ENCODE measurements around the gene GRAP2. TPM values are rescaled to one million over a fixed set of nuclear protein-coding genes. Genes with fewer than 3 reads are reported as not detected.
"Not testable (repeated sequence)": the region's sequence is repeated elsewhere in the genome, so short reads cannot be mapped to it uniquely, and the experiment has no call there.

The GRAP2 gene
- total RNA-seq, result 1.1 TPM

DNA sequence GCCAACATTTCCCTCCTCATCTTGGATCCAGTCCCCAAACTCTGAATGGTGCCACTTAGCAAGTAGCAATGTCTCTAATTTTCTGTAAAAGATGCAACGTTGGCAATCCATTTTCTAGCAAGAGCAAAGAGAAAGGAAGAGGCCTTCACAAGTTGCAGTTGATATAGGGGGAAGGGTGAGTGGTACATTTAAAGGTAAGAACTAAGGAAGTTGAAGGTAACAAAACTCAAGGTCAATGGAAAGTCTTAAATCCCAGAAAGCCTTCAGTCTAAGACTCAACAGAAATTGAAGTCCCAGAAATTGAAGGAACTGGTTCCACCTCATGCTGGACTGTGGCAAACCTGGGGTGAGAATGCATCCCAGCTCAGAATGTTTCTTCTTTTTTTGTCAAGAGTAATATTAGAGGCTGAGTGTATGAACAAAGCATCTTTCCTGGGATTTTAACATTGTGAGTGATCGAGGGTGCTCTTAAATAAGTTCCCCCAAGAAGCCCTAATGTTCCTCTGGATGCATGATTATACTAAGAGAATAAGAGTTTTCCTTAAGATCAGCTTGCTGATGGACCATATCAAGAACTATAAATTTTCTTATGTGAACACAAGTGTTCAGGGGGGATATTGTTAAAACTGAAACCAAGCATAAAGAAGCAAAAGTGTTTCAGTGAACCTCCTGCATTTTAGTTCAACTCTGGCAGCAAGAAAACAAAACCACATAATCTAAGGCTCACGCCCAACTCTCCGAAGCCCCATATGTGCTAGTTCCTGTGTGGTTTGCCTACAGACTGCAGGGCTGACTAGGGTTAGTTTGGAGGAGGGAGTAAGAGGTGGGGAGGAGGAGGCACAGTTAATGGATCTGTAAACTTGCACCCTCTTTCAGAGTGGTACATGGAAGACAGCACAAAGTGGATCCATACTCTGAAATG lies at the start of gene GRAP2:
GRAP2 (plus strand) TSS at position 779 of the 922 bp plus-strand sequence. CDS start 46,023 bp downstream, outside the sequence.
- DNase-seq (ENCODE audit: low read depth in 2 of 3, low spot score in 2 of 3), result peak in 2 of 3 donors; percentile 27 to 78

DNA sequence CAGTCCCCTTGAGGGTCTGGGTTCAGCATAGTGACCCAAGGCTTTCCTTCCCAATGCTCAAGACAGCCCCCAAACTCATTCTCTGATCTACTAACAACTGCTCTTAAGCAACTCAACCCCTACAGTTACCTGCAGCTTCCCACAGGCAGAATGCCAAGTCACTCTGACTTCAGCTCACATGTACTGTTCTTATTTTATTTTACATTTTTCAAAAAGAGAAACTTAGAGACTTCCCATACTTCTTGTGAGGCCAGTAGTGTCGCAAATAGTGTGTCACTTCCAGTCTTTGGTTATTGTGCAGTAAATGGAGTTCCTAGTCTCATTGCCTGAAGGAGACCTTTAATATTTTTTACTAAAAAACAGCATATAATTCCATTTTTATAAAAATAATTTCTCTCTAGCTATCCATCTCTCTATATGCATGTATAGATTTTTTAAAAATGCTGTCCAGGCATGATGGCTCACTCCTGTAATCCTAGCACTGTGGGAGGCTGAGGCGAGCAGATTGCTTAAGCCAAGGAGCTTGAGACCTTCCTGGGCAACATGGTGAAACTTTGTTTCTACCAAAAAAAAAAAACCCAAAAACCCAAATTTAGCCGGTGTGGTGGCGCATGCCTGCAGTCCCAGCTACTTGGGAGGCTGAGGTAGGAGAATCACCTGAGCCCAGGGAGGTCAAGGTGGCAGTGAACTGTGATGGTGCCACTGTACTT lies 49.1 kb upstream of the GRAP2 start:
- peak in 1 of 3 donors; percentile 8 for DNase-seq (ENCODE audit: low read depth in 2 of 3, low spot score in 2 of 3)

GRCh38 chr22:39852799-39853198 lies 48.1 kb upstream of the GRAP2 start:
- no peak for DNase-seq (ENCODE audit: low read depth in 2 of 3, low spot score in 2 of 3)

- DNase-seq (ENCODE audit: low read depth in 2 of 3, low spot score in 2 of 3), result no peak
Observed at GRCh38 chr22:39856588-39856987, 44.3 kb upstream of the GRAP2 start.

GRCh38 chr22:39859903-39860588 lies 40.8 kb upstream of the GRAP2 start:
- DNase-seq (ENCODE audit: low read depth in 2 of 3, low spot score in 2 of 3), result no peak

DNA sequence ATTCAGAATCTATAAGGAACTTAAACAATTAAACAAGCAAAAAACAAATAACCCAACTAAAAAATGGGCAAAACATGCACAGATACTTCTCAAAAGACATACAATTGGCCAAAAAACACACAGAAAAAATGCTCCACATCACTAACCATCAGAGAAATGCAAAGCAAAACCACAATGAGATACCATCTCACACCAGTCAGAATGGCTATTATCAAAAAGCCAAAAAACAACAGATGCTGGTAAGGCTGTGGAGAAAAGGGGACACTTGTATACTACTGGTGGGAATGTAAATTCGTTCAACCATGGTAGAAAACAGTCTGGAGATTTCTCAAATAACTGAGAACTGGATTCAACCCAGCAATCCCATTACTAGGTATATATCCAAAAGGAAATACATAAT lies 32.1 kb upstream of the GRAP2 start:
- no peak for DNase-seq (ENCODE audit: low read depth in 2 of 3, low spot score in 2 of 3)

DNA sequence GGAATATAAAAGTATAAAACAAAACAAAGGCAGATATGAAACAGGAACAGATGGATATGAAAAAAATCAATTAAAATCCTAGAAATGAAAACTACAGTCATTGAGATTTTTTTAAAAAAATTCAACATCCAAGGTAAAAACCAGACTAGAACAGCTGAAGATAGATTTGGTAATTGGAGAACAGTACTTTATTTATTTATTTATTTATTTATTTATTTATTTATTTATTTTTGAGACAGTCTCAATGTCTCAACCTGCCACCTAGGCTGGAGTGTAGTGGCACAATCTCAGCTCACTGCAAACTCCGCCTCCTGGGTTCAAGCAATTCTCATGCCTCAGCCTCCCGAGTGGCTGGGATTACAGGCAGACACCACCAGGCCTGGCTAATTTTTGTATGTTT lies 31.1 kb upstream of the GRAP2 start:
- not testable (repeated sequence) for DNase-seq (ENCODE audit: low read depth in 2 of 3, low spot score in 2 of 3)

DNA sequence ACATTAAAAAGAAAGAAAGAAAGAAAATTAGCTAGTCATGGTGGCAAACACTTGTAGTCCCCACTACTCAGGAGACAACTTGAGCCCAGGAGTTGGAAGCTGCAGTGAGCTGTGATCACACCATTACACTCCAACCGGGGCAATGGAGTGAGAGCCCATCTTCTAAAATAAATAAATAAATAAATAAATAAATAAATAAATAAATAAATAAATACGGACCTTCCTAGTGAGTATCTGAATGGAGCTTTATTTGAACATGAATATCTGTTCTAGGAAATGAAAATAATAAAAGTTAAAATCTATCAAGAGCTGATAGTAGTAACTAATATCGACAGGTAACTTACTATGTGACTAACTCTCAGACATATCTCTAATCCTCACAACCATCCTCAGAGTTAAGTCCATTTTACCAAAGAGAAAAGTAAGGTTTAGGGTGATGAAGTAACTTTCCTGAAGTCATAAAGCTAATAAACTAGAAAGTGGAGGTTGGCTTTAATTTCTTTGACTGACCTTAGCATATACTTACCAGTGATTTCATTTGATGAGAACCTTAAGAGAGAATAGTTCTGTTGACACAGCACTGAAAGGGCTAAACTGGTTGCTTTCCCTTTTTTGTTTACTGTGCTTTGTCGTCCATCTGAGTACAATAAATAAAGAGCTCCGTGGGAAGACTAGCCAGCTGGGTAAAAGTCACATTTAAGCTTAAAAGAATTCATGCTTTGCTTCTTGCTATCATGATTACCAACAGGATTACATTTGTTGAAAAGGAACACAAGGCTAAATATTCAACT lies 29.7 kb upstream of the GRAP2 start:
- no peak for DNase-seq (ENCODE audit: low read depth in 2 of 3, low spot score in 2 of 3)

DNA sequence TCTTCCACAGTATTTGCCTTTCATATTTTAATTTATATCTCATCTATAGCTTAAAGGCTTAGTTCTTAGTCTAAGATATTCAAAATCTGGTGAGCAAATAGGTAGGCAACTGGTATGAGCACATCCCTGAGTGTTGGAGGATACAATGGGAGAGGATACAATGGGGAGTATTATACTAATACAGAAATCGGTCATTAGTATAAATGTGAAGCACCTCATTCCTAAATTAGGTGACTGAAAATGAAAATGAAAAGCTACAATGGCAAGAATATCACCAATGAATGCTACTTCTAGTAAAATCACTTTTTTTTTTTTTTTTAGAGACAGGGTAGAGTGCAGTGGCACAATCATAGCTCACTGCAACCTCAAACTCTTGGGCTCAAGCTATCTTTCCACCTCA lies 28.3 kb upstream of the GRAP2 start:
- DNase-seq (ENCODE audit: low read depth in 2 of 3, low spot score in 2 of 3), result no peak

DNA sequence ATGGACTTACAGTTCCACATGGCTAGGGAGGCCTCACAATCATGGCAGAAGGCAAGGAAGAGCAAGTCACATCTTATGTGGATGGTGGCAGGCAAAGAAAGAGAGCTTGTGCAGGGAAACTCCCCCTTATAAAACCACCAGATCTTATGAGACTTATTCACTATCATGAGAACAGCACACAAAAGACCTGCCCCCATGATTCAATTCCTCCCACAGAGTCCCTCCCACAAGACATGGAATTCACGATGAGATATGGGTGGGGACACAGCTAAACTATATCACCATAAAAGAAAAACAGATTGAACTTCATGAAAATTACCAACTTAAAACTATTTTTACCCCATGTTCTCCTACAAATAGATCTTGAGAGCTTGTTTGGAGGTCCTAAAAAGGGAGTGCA lies 26.9 kb upstream of the GRAP2 start:
- DNase-seq (ENCODE audit: low read depth in 2 of 3, low spot score in 2 of 3), result no peak

- peak in 1 of 3 donors; percentile 9 for DNase-seq (ENCODE audit: low read depth in 2 of 3, low spot score in 2 of 3)
Observed at GRCh38 chr22:39875176-39875885, 25.6 kb upstream of the GRAP2 start.

- DNase-seq (ENCODE audit: low read depth in 2 of 3, low spot score in 2 of 3), result no peak
Observed at GRCh38 chr22:39877079-39877845, 23.6 kb upstream of the GRAP2 start.

GRCh38 chr22:39880722-39881121 lies 20.2 kb upstream of the GRAP2 start:
- no peak for DNase-seq (ENCODE audit: low read depth in 2 of 3, low spot score in 2 of 3)

DNA sequence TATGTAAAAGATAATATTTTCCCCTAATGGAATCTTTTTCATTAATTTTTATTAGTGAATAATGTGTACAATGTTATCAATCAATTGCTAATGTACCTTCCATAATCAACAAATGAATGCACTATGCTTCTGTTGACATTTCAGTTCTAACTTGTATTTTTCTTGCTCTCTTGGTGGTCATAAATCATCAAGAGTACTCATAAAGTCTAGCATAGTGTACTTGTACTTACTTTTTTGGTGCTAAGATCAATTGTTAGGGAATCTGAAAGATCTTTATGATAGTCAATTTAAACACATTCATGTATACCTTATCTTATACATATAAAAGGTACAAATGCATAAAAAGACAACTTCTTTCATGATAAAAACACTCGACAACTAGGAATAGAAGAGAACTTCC lies 17.8 kb upstream of the GRAP2 start:
- DNase-seq (ENCODE audit: low read depth in 2 of 3, low spot score in 2 of 3), result no peak

GRCh38 chr22:39889924-39890323 lies 11.0 kb upstream of the GRAP2 start:
- not testable (repeated sequence) for DNase-seq (ENCODE audit: low read depth in 2 of 3, low spot score in 2 of 3)

GRCh38 chr22:39893526-39893925 lies 7.4 kb upstream of the GRAP2 start, which contains the start of gene ENTHD1:
Gene ENTHD1 (minus strand): TSS chr22:39893760. CDS start chr22:39887748, 6,012 bp downstream.
- no peak for DNase-seq (ENCODE audit: low read depth in 2 of 3, low spot score in 2 of 3)

DNA sequence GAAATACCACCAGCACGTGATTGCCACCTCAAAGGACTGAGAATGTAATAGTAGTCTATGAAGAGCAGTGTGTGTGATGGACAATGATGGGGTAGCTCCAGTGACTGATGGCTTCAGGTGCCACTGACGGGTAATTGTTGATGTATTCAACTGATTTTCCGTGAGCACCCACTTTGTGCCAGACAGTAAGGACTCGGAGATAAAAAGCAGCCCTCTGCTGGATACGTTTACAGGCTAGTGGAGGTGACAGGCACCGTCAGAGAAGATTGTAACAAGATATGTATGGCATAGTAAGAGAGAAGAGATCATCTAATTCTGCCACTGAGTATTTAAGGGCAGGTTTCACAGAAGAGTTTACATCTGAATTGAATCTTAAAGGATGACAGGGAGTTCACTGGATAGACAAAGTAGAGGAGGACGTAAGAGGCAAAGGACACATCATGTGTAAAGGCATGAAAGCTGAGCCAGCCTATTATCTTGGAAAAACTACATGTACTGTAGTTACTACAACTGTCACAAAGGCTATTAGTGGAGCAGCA lies 6.3 kb upstream of the GRAP2 start:
- DNase-seq (ENCODE audit: low read depth in 2 of 3, low spot score in 2 of 3), result no peak

DNA sequence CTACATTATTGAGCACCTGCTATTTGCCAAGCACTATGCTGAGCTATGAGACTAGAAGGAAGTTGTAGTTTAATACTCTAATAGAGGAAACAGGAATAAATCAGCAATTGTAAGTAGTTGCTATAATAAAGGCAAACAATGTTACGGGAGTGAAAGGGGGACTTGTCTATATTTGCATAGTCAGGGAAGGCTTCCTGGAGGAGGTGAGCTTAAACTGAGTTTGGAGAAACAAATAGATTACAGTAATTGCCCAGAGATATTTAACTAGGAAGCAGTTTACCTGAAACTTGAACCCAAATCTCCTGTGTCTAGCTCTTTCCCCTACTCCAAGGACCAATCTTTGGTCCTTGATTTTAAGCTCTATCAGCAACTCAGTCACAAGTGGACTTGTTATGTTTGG lies 5.2 kb upstream of the GRAP2 start:
- DNase-seq (ENCODE audit: low read depth in 2 of 3, low spot score in 2 of 3), result no peak

All from hematopoietic multipotent progenitor cell (in vitro differentiated cells).